ENCODE data around the gene RUNX1. TPM values are rescaled to one million over a fixed set of nuclear protein-coding genes. Genes with fewer than 3 reads are reported as not detected.

The RUNX1 gene
- total RNA-seq, 1 experiment from 2014 or later, result 55.2 TPM

GRCh38 chr21:34862951-34863350, 186.2 kb downstream of the RUNX1 start:
- TF ChIP-seq EZH2 (IDR thresholded peaks at IDR 0.05; ENCODE audit: low read length, unreplicated experiment) (no peak), EZH2phosphoT487 (IDR thresholded peaks at IDR 0.05; ENCODE audit: borderline replicate concordance, low read length) (no peak), CTCF (conservative IDR thresholded peaks at IDR 0.05; ENCODE audit: low read depth, low read length) (no peak)
- H3K9me2 ChIP-seq (replicated peaks; ENCODE audit: low read length), result no peaks in the 10 kb centered on the region
- H3K27ac ChIP-seq (ENCODE audit: low read length), result no peak overlapping the region
- H2AFZ ChIP-seq (ENCODE audit: low read length), result no peak overlapping the region
- no peaks in the 10 kb centered on the region for H3K27me3 ChIP-seq (ENCODE audit: low read length)
- H3K36me3 ChIP-seq (ENCODE audit: low read depth, low read length), result peaks cover 83% of the 10 kb centered on the region
- no peaks in the 10 kb centered on the region for H3K9me3 ChIP-seq (ENCODE audit: low read length)
- ChIA-PET CTCF (no interaction called here), POLR2A (ENCODE audit: unreplicated experiment) (interaction anchor here (0.5 kb wide), 1 partner anchor 26 kb away, joined by 3 read pairs; no protein-coding TSS in a partner anchor)
- ATAC-seq (no peak), DNase-seq (no peak)
- no peaks in the 10 kb centered on the region for H3F3A ChIP-seq (ENCODE audit: low read length, unreplicated experiment)
- no TSS peak for BruUV-seq (replicated peaks)
- peaks cover 42% of the 10 kb centered on the region for H4K20me1 ChIP-seq (ENCODE audit: low read length)
- intact Hi-C loops (cut with micrococcal nuclease), result no loop called here
- H3K79me2 ChIP-seq (ENCODE audit: low read length), result peaks cover 95% of the 10 kb centered on the region
- no peak overlapping the region for H3K4me3 ChIP-seq (ENCODE audit: low read length)
- H3K9ac ChIP-seq (ENCODE audit: low read length), result no peak overlapping the region
- no peak overlapping the region for H3K4me2 ChIP-seq (ENCODE audit: low read length)
- H3K4me1 ChIP-seq (ENCODE audit: insufficient read depth, low read length), result peaks cover 48% of the 10 kb centered on the region

- Histone ChIP-seq H3K27me3 (ENCODE audit: low read length) (no peaks in the 10 kb centered on the region), H3K4me2 (ENCODE audit: low read length) (no peak overlapping the region), H3K9me2 (replicated peaks; ENCODE audit: low read length) (no peaks in the 10 kb centered on the region), H3K36me3 (ENCODE audit: low read depth, low read length) (peaks cover 90% of the 10 kb centered on the region), H2AFZ (ENCODE audit: low read length) (no peak overlapping the region), H3K4me1 (ENCODE audit: insufficient read depth, low read length) (peaks cover 33% of the 10 kb centered on the region), H3K27ac (ENCODE audit: low read length) (no peak overlapping the region), H3K9ac (ENCODE audit: low read length) (no peak overlapping the region), H3K9me3 (ENCODE audit: low read length) (no peaks in the 10 kb centered on the region), H3K4me3 (ENCODE audit: low read length) (no peak overlapping the region), H3K79me2 (ENCODE audit: low read length) (peaks cover 96% of the 10 kb centered on the region), H3F3A (ENCODE audit: low read length, unreplicated experiment) (no peaks in the 10 kb centered on the region), H4K20me1 (ENCODE audit: low read length) (peaks cover 36% of the 10 kb centered on the region)
- DNase-seq, result no peak
- ATAC-seq, result no peak
- BruUV-seq (replicated peaks), result no TSS peak
- POLR2A ChIA-PET (ENCODE audit: unreplicated experiment), result no interaction called here
- intact Hi-C loops (cut with micrococcal nuclease), result no loop called here
- CTCF ChIA-PET, result no interaction called here
- no peak for TF ChIP-seq EZH2 (IDR thresholded peaks at IDR 0.05; ENCODE audit: low read length, unreplicated experiment)
- TF ChIP-seq EZH2phosphoT487 (IDR thresholded peaks at IDR 0.05; ENCODE audit: borderline replicate concordance, low read length), result no peak
- TF ChIP-seq CTCF (conservative IDR thresholded peaks at IDR 0.05; ENCODE audit: low read depth, low read length), result no peak
These were observed 187.8 kb downstream of the RUNX1 start for GRCh38 chr21:34861258-34861657.

DNA sequence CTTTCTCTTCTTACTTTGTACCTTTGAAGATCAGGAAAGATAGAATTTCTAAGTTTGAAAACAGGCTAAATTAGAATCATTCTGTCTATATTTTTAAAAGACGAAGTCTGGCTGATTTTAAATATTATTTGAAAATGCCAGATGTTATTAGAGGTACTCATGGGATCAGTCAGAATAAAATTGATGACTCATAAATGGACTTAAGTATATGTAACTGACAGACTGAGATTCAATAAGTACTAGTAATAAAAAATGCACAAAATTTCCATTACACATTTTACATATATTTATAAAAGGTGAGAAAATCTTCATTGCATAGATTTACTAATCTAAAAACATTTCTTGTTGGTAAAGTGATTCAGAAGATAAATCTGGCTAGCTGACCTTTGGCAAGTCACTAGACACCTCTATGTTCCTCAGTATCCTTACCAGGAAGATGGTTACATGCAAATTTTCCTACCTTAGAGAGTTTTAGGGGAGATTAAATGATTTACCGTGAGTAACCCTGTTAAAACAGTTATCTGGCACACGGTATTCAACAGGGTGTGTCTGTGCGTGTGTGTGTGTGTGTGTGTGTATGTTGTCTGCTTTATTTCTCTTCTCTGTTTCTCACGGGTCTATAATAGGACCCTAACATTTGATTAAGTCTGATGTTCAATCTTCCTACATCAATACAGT, 189.0 kb downstream of the RUNX1 start:
- Histone ChIP-seq H3K36me3 (ENCODE audit: low read depth, low read length) (peaks cover 91% of the 10 kb centered on the region), H4K20me1 (ENCODE audit: low read length) (peaks cover 33% of the 10 kb centered on the region; the same call in 1 of the 2 replicates), H3K27ac (ENCODE audit: low read length) (no peak overlapping the region), H3F3A (ENCODE audit: low read length, unreplicated experiment) (no peaks in the 10 kb centered on the region), H3K9me2 (replicated peaks; ENCODE audit: low read length) (no peaks in the 10 kb centered on the region), H3K9ac (ENCODE audit: low read length) (no peak overlapping the region), H2AFZ (ENCODE audit: low read length) (no peak overlapping the region), H3K27me3 (ENCODE audit: low read length) (no peaks in the 10 kb centered on the region), H3K4me1 (ENCODE audit: insufficient read depth, low read length) (peaks cover 21% of the 10 kb centered on the region), H3K9me3 (ENCODE audit: low read length) (no peaks in the 10 kb centered on the region), H3K4me3 (ENCODE audit: low read length) (no peak overlapping the region), H3K4me2 (ENCODE audit: low read length) (no peak overlapping the region), H3K79me2 (ENCODE audit: low read length) (peaks cover 95% of the 10 kb centered on the region)
- no peak for ATAC-seq
- DNase-seq, result no peak
- TF ChIP-seq EZH2 (IDR thresholded peaks at IDR 0.05; ENCODE audit: low read length, unreplicated experiment) (no peak), CTCF (conservative IDR thresholded peaks at IDR 0.05; ENCODE audit: low read depth, low read length) (no peak), EZH2phosphoT487 (IDR thresholded peaks at IDR 0.05; ENCODE audit: borderline replicate concordance, low read length) (no peak)
- intact Hi-C loops (cut with micrococcal nuclease), result no loop called here
- POLR2A ChIA-PET (ENCODE audit: unreplicated experiment), result no interaction called here
- CTCF ChIA-PET, result no interaction called here
- BruUV-seq (replicated peaks), result no TSS peak
